GM12878 (cell line): ENCODE results near the gene FNDC3B. TPM values are rescaled to one million over a fixed set of nuclear protein-coding genes. Genes with fewer than 3 reads are reported as not detected.

Source experiments
- ATAC-seq: fragments of 200-7000 bp; cut with Tn5 transposase; 3 replicates; pipeline ENCODE4 v1.9.1; 2020; ENCODE audit warnings: mild to moderate bottlenecking, moderate library complexity
- BruUV-seq: library from RNA; stranded (reverse); fragments of 400-500 nt; replicated peaks from 2 replicates; lab custom pipeline; 2021; lab: Mats Ljungman, UMichigan
- CTCF ChIA-PET: fragments of 300-600 bp; sonication (Branson Sonifier 250); formaldehyde crosslinking; extraction: SDS; loops from one replicate; lab custom pipeline; 2021; ENCODE audit warnings: inconsistent platforms; lab: Yijun Ruan, JAX
- POLR2A ChIA-PET: fragments of 350-600 bp; formaldehyde crosslinking; extraction: SDS; loops from one replicate; lab custom pipeline; 2021; ENCODE audit warnings: inconsistent platforms; lab: Charles Lee
- RAD21 ChIA-PET: fragments of 300-600 bp; sonication (Branson Sonifier 250); formaldehyde crosslinking; loops from one replicate; lab custom pipeline; 2023; ENCODE audit warnings: antibody characterized with exemption; ENCODE audit not compliant: unreplicated experiment; lab: Charles Lee
- SMC1A ChIA-PET: fragments of 300-600 bp; sonication (Branson Sonifier 250); formaldehyde crosslinking; loops from one replicate; lab custom pipeline; 2023; ENCODE audit not compliant: unreplicated experiment, uncharacterized antibody; lab: Charles Lee
- DNase-seq: peaks from one replicate; pipeline ENCODE4 v3.0.0-alpha.2; 2011; ENCODE audit warnings: low read depth, low spot score
- FAIRE-seq: peaks from 3 replicates; lab custom pipeline; 2011; peaks lifted over from hg19 to GRCh38; lab: Jason Lieb, UNC
- H2AFZ ChIP-seq: 2 replicates; pipeline ENCODE4 v1.6.0; 2011; ENCODE audit warnings: low read depth, low read length, control low read depth; ENCODE audit not compliant: control insufficient read depth
- H3K27ac ChIP-seq: 2 replicates; pipeline ENCODE4 v1.5.1; 2011; ENCODE audit warnings: control low read depth; ENCODE audit not compliant: control insufficient read depth, insufficient read depth
- H3K27me3 ChIP-seq, 2 experiments: replicated peaks in 1 of 2; 2 replicates each; pipeline versions ENCODE4 v1.6.0 to v1.6.1; 2011; ENCODE audit warnings: low read length in 1 of 2; ENCODE audit not compliant: control insufficient read depth in 2 of 2, insufficient read depth in 2 of 2
- H3K36me3 ChIP-seq, 2 experiments: 2 replicates each; pipeline ENCODE4 v1.5.1; 2011; ENCODE audit warnings: low read length in 1 of 2; ENCODE audit not compliant: control insufficient read depth in 2 of 2, insufficient read depth in 2 of 2
- H3K4me1 ChIP-seq: 2 replicates; pipeline ENCODE4 v1.6.1; 2011; ENCODE audit warnings: mild to moderate bottlenecking, low read length, moderate library complexity, mixed read lengths; ENCODE audit not compliant: control insufficient read depth, insufficient read depth
- H3K4me2 ChIP-seq: 2 replicates; pipeline ENCODE4 v1.6.0; 2011; ENCODE audit warnings: control low read depth; ENCODE audit not compliant: control insufficient read depth, insufficient read depth
- H3K4me3 ChIP-seq: fragments of 200-600 bp; sonication (generic); 2 replicates; pipeline ENCODE4 v1.5.1; 2016
- H3K79me2 ChIP-seq: 2 replicates; pipeline ENCODE4 v1.6.0; 2011; ENCODE audit warnings: low read length; ENCODE audit not compliant: control insufficient read depth, insufficient read depth
- H3K9ac ChIP-seq: 2 replicates; pipeline ENCODE4 v1.8.0; 2011; ENCODE audit warnings: low read length, control low read depth, mixed read lengths; ENCODE audit not compliant: control insufficient read depth, insufficient read depth
- H3K9me3 ChIP-seq: replicated peaks from 3 replicates; pipeline ENCODE4 v1.5.1; 2011; ENCODE audit warnings: mild to moderate bottlenecking, low read length; ENCODE audit not compliant: control insufficient read depth, insufficient read depth
- H4K20me1 ChIP-seq: 2 replicates; pipeline ENCODE4 v1.6.0; 2011; ENCODE audit not compliant: control insufficient read depth, insufficient read depth
- BCL3 ChIP-seq: IDR thresholded peaks from 2 replicates; pipeline ENCODE4 v1.6.1; 2011; ENCODE audit warnings: borderline replicate concordance, low read depth, mild to moderate bottlenecking, moderate library complexity, low read length; ENCODE audit not compliant: insufficient read depth, poor library complexity, severe bottlenecking
- BMI1 ChIP-seq: fragments of 450-650 bp; IDR thresholded peaks from 2 replicates; pipeline ENCODE4 v1.6.1; 2016; ENCODE audit warnings: mild to moderate bottlenecking, moderate library complexity, borderline replicate concordance
- CBX5 ChIP-seq: sonication (generic); IDR thresholded peaks from 2 replicates; pipeline ENCODE4 v1.6.1; 2016; ENCODE audit warnings: low read depth, moderate library complexity, mild to moderate bottlenecking, inconsistent platforms
- E2F8 ChIP-seq: fragments of 450-650 bp; IDR thresholded peaks from 2 replicates; pipeline ENCODE4 v1.6.1; 2018; ENCODE audit warnings: mild to moderate bottlenecking, low read depth, moderate library complexity; ENCODE audit not compliant: partially characterized antibody
- FOXK2 ChIP-seq: fragments of 450-650 bp; IDR thresholded peaks from 2 replicates; pipeline ENCODE4 v1.6.1; 2017; ENCODE audit warnings: mild to moderate bottlenecking, moderate library complexity
- KDM1A ChIP-seq: fragments of 200-600 bp; sonication (generic); IDR thresholded peaks from 2 replicates; pipeline ENCODE4 v1.6.1; 2016; ENCODE audit warnings: borderline replicate concordance
- PKNOX1 ChIP-seq: fragments of 450-650 bp; IDR thresholded peaks from 2 replicates; pipeline ENCODE4 v1.6.1; 2016; ENCODE audit warnings: mild to moderate bottlenecking
- SMC3 ChIP-seq: IDR thresholded peaks from 2 replicates; pipeline ENCODE4 v1.6.1; 2011; ENCODE audit warnings: low read length, improper control_type of control experiment, borderline replicate concordance
- SPI1 ChIP-seq: IDR thresholded peaks from 2 replicates; pipeline ENCODE4 v1.6.1; 2011; ENCODE audit warnings: low read depth, mild to moderate bottlenecking, low read length, moderate library complexity, borderline replicate concordance; ENCODE audit not compliant: insufficient read depth
- SRF ChIP-seq, 2 experiments: IDR thresholded peaks; 2 replicates each; pipeline ENCODE4 v1.6.1; 2011; ENCODE audit warnings: low read depth in 2 of 2, low read length in 2 of 2, mild to moderate bottlenecking in 1 of 2, moderate library complexity in 1 of 2
- SUPT20H ChIP-seq: IDR thresholded peaks from 2 replicates; pipeline ENCODE4 v1.6.1; 2011; ENCODE audit warnings: low read depth, mild to moderate bottlenecking, low read length, moderate library complexity, borderline replicate concordance; ENCODE audit not compliant: control insufficient read depth
- TCF12 ChIP-seq: IDR thresholded peaks from 2 replicates; pipeline ENCODE4 v1.6.1; 2011; ENCODE audit warnings: low read depth, mild to moderate bottlenecking, low read length
- TCF7 ChIP-seq: IDR thresholded peaks from 2 replicates; pipeline ENCODE4 v1.6.1; 2014; ENCODE audit warnings: antibody characterized with exemption, borderline replicate concordance
- WGBS: methylation state at CpG from one replicate; pipeline ENCODE4 v1.1.6; 2016; ENCODE audit warnings: low lambda C conversion rate; ENCODE audit not compliant: insufficient replicate concordance, insufficient coverage; ENCODE audit errors: missing lambda C conversion rate; 5-methylcytosine and 5-hydroxymethylcytosine counted together
- in situ Hi-C: fragments of 300-500 bp; cut with MboI; formaldehyde crosslinking; loops from 9 replicates; pipeline ENCODE4 v1.14.3; 2018; ENCODE audit warnings: mixed read lengths
- intact Hi-C: fragments of 100-400 bp; cut with micrococcal nuclease; formaldehyde crosslinking; loops from one replicate; pipeline ENCODE4 v1.14.2; 2022; ENCODE audit not compliant: unreplicated experiment
- polyA plus RNA-seq, 11 experiments: library from polyadenylated mRNA; depleted of rRNA in 4 of 11; unstranded in 6 of 11; stranded (reverse) in 5 of 11; fragments of >200 nt; fragmentation: Nextera tagmentation in 4 of 11; fragmentation: Illumina TruSeq in 1 of 11; extraction: Ambion mirVana in 4 of 11; extraction: Trizol in 1 of 11; gene quantifications; 1 replicate in 1 of 11; 2 replicates in 10 of 11; pipeline versions ENCODE4 v1.2.1 to v1.2.3, GENCODE V29; 2011 to 2016; ENCODE audit warnings: inconsistent platforms in 2 of 11, missing spikeins in 2 of 11, low read depth in 1 of 11
- total RNA-seq, 4 experiments: library from RNA; depleted of rRNA in 3 of 4; stranded (reverse); fragments of >200 nt in 3 of 4; fragmentation: Illumina TruSeq in 1 of 4; extraction: Trizol in 1 of 4; gene quantifications; 2 replicates each; pipeline versions ENCODE4 v1.2.1 to v1.2.3, GENCODE V29; 2013 to 2021
- TF ChIP-seq, protein P1 (sequence below): fragments of 450-650 bp; IDR thresholded peaks from 2 replicates; pipeline ENCODE4 v1.6.1; 2017; ENCODE audit warnings: low read depth, mild to moderate bottlenecking, moderate library complexity

Gene FNDC3B
- total and polyA plus RNA-seq, 10 of the 15 experiments (the other 5 are each of a cell fraction or from before 2014, with no cell fraction given), result 7.9 to 35.0 (median 18.5) TPM

DNA sequence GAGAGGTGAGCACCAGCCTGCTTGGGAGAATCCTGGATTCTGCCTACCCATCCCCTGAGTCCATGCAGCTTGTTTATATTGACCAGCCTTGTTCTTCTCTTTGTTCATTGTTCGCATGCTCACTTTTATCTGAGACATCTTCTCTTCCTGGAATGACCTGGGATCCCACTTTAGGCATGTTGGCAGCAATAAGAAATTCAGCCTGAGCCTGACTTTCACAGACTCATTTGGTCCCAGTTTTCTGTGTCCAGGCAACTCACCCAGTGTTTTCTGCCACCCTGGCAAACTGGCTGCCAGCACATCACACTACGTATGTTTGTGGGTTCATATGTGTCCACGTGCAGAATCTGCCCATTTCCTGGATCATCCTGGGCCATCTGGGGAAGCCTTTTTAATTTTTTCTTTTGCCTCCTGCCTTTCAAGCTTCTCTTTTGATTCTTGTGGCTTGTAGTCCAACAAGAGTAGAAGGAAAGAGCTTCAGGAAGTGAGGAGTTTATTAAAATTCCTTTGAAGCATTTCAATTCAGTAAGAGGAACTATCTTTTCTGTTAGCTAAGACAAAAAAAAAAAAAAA lies 199.9 kb downstream of the FNDC3B start:
- ChIA-PET SMC1A (interaction anchor here (0.7 to 1.6 kb wide), 3 partner anchors 11 to 102 kb away, joined by 3 to 6 read pairs (median 4); no protein-coding TSS in a partner anchor), RAD21 (interaction anchor here (0.9 kb wide), 1 partner anchor 22 kb away, joined by 6 read pairs; no protein-coding TSS in a partner anchor), CTCF (interaction anchor here (1.1 to 1.3 kb wide), 2 partner anchors 12 to 16 kb away, joined by 3 to 6 read pairs; no protein-coding TSS in a partner anchor), POLR2A (interaction anchor here (0.7 to 1.2 kb wide), 2 partner anchors 25 to 247 kb away, joined by 3 to 4 read pairs; no protein-coding TSS in a partner anchor)
- DNase-seq (no peak), FAIRE-seq (no peak), ATAC-seq (no peak)
- in situ Hi-C loops, result no loop called here
- no peaks in the 10 kb centered on the region for H4K20me1 ChIP-seq
- H3K9me3 ChIP-seq, result peaks cover 15% of the 10 kb centered on the region
- no peaks in the 10 kb centered on the region; the same call in 1 of the 2 replicates for H3K79me2 ChIP-seq
- H3K36me3 ChIP-seq, result peaks cover 6 to 11% of the 10 kb centered on the region in 2 experiments
- WGBS, result 72% methylated on average over 3 of the region's 3 CpGs
- no peak overlapping the region for H3K4me2 ChIP-seq
- no peak overlapping the region for H3K4me3 ChIP-seq
- H2AFZ ChIP-seq, result no peak overlapping the region
- TF ChIP-seq E2F8 (no peak), CBX5 (no peak), SMC3 (no peak), KDM1A (no peak), BCL3 (no peak), SPI1 (no peak), SUPT20H (no peak), BMI1 (no peak), SRF (IDR thresholded peaks at IDR 0.05; ENCODE audit: low read depth in 2 of 2, low read length in 2 of 2) (no peak), FOXK2 (no peak), PKNOX1 (no peak), TCF12 (no peak), TCF7 (no peak)
- TF ChIP-seq, protein P1, sequence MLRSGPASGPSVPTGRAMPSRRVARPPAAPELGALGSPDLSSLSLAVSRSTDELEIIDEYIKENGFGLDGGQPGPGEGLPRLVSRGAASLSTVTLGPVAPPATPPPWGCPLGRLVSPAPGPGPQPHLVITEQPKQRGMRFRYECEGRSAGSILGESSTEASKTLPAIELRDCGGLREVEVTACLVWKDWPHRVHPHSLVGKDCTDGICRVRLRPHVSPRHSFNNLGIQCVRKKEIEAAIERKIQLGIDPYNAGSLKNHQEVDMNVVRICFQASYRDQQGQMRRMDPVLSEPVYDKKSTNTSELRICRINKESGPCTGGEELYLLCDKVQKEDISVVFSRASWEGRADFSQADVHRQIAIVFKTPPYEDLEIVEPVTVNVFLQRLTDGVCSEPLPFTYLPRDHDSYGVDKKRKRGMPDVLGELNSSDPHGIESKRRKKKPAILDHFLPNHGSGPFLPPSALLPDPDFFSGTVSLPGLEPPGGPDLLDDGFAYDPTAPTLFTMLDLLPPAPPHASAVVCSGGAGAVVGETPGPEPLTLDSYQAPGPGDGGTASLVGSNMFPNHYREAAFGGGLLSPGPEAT, result no peak
- BruUV-seq, result no TSS peak
- H3K27me3 ChIP-seq, result no peaks in the 10 kb centered on the region
- intact Hi-C loops, result no loop called here
- no peak overlapping the region for H3K9ac ChIP-seq
- no peak overlapping the region for H3K27ac ChIP-seq
- H3K4me1 ChIP-seq, result no peaks in the 10 kb centered on the region
